Suprapubic skin (tissue), 4 donors: ENCODE data around the gene KCTD11. TPM values are rescaled to one million over a fixed set of nuclear protein-coding genes. Genes with fewer than 3 reads are reported as not detected.
"Not testable (repeated sequence)": the region's sequence is repeated elsewhere in the genome, so short reads cannot be mapped to it uniquely, and the experiment has no call there.

ENCODE experiments used
- DNase-seq, 2 donors: peaks; one replicate each; pipeline ENCODE4 v3.0.0-alpha.2; 2019; ENCODE audit warnings: low spot score in 2 of 2
- H3K27ac ChIP-seq: fragments of 200-600 bp; sonication (generic); one replicate; pipeline ENCODE4 v1.5.1; 2019
- H3K27me3 ChIP-seq: fragments of 200-600 bp; sonication (generic); one replicate; pipeline ENCODE4 v1.5.1; 2019
- H3K36me3 ChIP-seq: fragments of 200-600 bp; sonication (generic); one replicate; pipeline ENCODE4 v1.5.1; 2019
- H3K4me1 ChIP-seq: fragments of 200-600 bp; sonication (generic); one replicate; pipeline ENCODE4 v1.5.1; 2019
- H3K4me3 ChIP-seq: fragments of 200-600 bp; sonication (generic); one replicate; pipeline ENCODE4 v1.5.1; 2019; ENCODE audit warnings: mild to moderate bottlenecking
- H3K9me3 ChIP-seq: fragments of 200-600 bp; sonication (generic); one replicate; pipeline ENCODE4 v1.5.1; 2019
- CTCF ChIP-seq, 2 donors: fragments of 200-600 bp in 1 of 2; fragments of 450-650 bp in 1 of 2; sonication (generic) in 1 of 2; IDR thresholded peaks; one replicate each; pipeline ENCODE4 v1.5.1; 2016 to 2019; ENCODE audit warnings: antibody characterized with exemption in 2 of 2, mild to moderate bottlenecking in 1 of 2, moderate library complexity in 1 of 2
- EP300 ChIP-seq: sonication (generic); formaldehyde crosslinking; IDR thresholded peaks from one replicate; pipeline ENCODE4 v1.6.1; 2017; ENCODE audit warnings: antibody characterized with exemption
- POLR2A ChIP-seq, 2 donors: fragments of 450-650 bp; IDR thresholded peaks; one replicate each; pipeline ENCODE4 v1.6.1; 2017; ENCODE audit warnings: antibody characterized with exemption in 2 of 2, mild to moderate bottlenecking in 2 of 2, moderate library complexity in 2 of 2
- POLR2AphosphoS5 ChIP-seq, 3 donors: sonication (generic); formaldehyde crosslinking; IDR thresholded peaks; one replicate each; pipeline ENCODE4 v1.6.1; 2017; ENCODE audit warnings: antibody characterized with exemption in 3 of 3
- WGBS: methylation state at CpG from one replicate; pipeline ENCODE4 v1.1.5; 2018; 5-methylcytosine and 5-hydroxymethylcytosine counted together
- total RNA-seq, 4 donors: library from RNA; depleted of rRNA; stranded (reverse); fragments of >200 nt; gene quantifications; one replicate each; pipeline ENCODE4 v1.1.0, GENCODE V29; 2016

Gene KCTD11
- total RNA-seq, 4 donors from 2014 or later: 9.1 to 50.1 (median 32.4) TPM

- no peaks in the 10 kb centered on the region for H3K4me1 ChIP-seq
- H3K4me3 ChIP-seq: no peak overlapping the region
- no peak for DNase-seq
- no peaks in the 10 kb centered on the region for H3K27me3 ChIP-seq
- 86% methylated on average over 6 of the region's 6 CpGs for WGBS
- TF ChIP-seq POLR2AphosphoS5 (IDR thresholded peaks at IDR 0.05): no peak
- no peak for TF ChIP-seq EP300
- TF ChIP-seq CTCF (IDR thresholded peaks at IDR 0.05): no peak
- TF ChIP-seq POLR2A (IDR thresholded peaks at IDR 0.05): no peak
- no peaks in the 10 kb centered on the region for H3K9me3 ChIP-seq
- H3K27ac ChIP-seq: no peak overlapping the region
- H3K36me3 ChIP-seq: no peaks in the 10 kb centered on the region
Observed at GRCh38 chr17:7363311-7363710, 11.3 kb downstream of the KCTD11 start.

GRCh38 chr17:7365963-7366362 is 14.0 kb downstream of the KCTD11 start:
- not testable (repeated sequence) for H3K27ac ChIP-seq, H3K36me3 ChIP-seq, H3K27me3 ChIP-seq, H3K4me3 ChIP-seq, H3K4me1 ChIP-seq, DNase-seq, H3K9me3 ChIP-seq
- WGBS: 89% methylated on average over 6 of the region's 7 CpGs

GRCh38 chr17:7367083-7367482 is 15.1 kb downstream of the KCTD11 start:
- Histone ChIP-seq H3K4me3 (no peak overlapping the region), H3K27ac (no peak overlapping the region), H3K27me3 (no peaks in the 10 kb centered on the region), H3K4me1 (no peaks in the 10 kb centered on the region), H3K9me3 (no peaks in the 10 kb centered on the region), H3K36me3 (no peaks in the 10 kb centered on the region)
- no peak for DNase-seq
- TF ChIP-seq POLR2A (IDR thresholded peaks at IDR 0.05) (no peak), CTCF (IDR thresholded peaks at IDR 0.05) (no peak), POLR2AphosphoS5 (IDR thresholded peaks at IDR 0.05) (no peak), EP300 (no peak)
- 96% methylated on average over 8 of the region's 8 CpGs for WGBS

- DNase-seq: no peak
- Histone ChIP-seq H3K27me3 (no peaks in the 10 kb centered on the region), H3K27ac (no peak overlapping the region), H3K9me3 (no peaks in the 10 kb centered on the region), H3K4me3 (no peak overlapping the region), H3K36me3 (no peaks in the 10 kb centered on the region), H3K4me1 (no peaks in the 10 kb centered on the region)
- 81% methylated on average over 13 of the region's 13 CpGs for WGBS
- TF ChIP-seq EP300 (no peak), POLR2AphosphoS5 (IDR thresholded peaks at IDR 0.05) (no peak), CTCF (IDR thresholded peaks at IDR 0.05) (no peak), POLR2A (IDR thresholded peaks at IDR 0.05) (no peak)
Observed at GRCh38 chr17:7367918-7368598, 16.1 kb downstream of the KCTD11 start.

GRCh38 chr17:7368599-7368994 is 16.6 kb downstream of the KCTD11 start:
- not testable (repeated sequence) for H3K36me3 ChIP-seq, H3K4me3 ChIP-seq, DNase-seq, H3K27me3 ChIP-seq, H3K4me1 ChIP-seq, H3K9me3 ChIP-seq, H3K27ac ChIP-seq
- 95% methylated on average over 5 of the region's 5 CpGs for WGBS

GRCh38 chr17:7369825-7370224 is 17.9 kb downstream of the KCTD11 start:
- Histone ChIP-seq H3K27me3 (no peaks in the 10 kb centered on the region), H3K9me3 (no peaks in the 10 kb centered on the region), H3K4me1 (no peaks in the 10 kb centered on the region), H3K4me3 (no peak overlapping the region), H3K36me3 (no peaks in the 10 kb centered on the region), H3K27ac (no peak overlapping the region)
- DNase-seq: no peak
- TF ChIP-seq EP300 (no peak), POLR2A (IDR thresholded peaks at IDR 0.05) (no peak), CTCF (IDR thresholded peaks at IDR 0.05) (no peak), POLR2AphosphoS5 (IDR thresholded peaks at IDR 0.05) (no peak)
- WGBS: 76% methylated on average over 5 of the region's 5 CpGs
